K562 (cell line): Measurements from ENCODE around the gene C4orf36. TPM values are rescaled to one million over a fixed set of nuclear protein-coding genes. Genes with fewer than 3 reads are reported as not detected.

Experiments used
- ATAC-seq: fragments of 200-7000 bp; cut with Tn5 transposase; 3 replicates; pipeline ENCODE4 v1.9.1; 2020; ENCODE audit warnings: moderate library complexity
- BruUV-seq: library from RNA; stranded (reverse); fragments of 400-500 nt; replicated peaks from 2 replicates; lab custom pipeline; 2021; lab: Mats Ljungman, UMichigan
- CTCF ChIA-PET: fragments of 300-600 bp; formaldehyde crosslinking; extraction: SDS; loops from one replicate; lab custom pipeline; 2021; ENCODE audit warnings: low intra/inter-chr PET ratio; lab: Yijun Ruan, JAX
- POLR2A ChIA-PET: fragments of 300-600, 350-650 bp; sonication (Branson Sonifier 250); formaldehyde crosslinking; extraction: SDS; loops from one replicate; lab custom pipeline; 2021; ENCODE audit warnings: antibody characterized with exemption, inconsistent platforms; lab: Yijun Ruan, JAX
- DNase-seq, 4 experiments: peaks; one replicate each; pipeline versions ENCODE4 v3.0.0 to v3.0.0-alpha.2; 2011 to 2018; ENCODE audit warnings: low spot score in 3 of 4, mixed read lengths in 3 of 4; ENCODE audit errors: extremely low read depth in 1 of 4
- FAIRE-seq: peaks from 2 replicates; lab custom pipeline; 2011; peaks lifted over from hg19 to GRCh38; lab: Jason Lieb, UNC
- H2AFZ ChIP-seq: 2 replicates; pipeline ENCODE4 v1.6.0; 2011; ENCODE audit warnings: low read depth, low read length, control low read depth, inconsistent platforms
- H3K27ac ChIP-seq: fragments of 200-600 bp; 3 replicates; pipeline ENCODE4 v1.8.0; 2011; ENCODE audit warnings: low read depth, mild to moderate bottlenecking, control low read depth, inconsistent platforms, low read length, moderate library complexity, mixed read lengths; ENCODE audit errors: extremely low read depth
- H3K27me3 ChIP-seq, 2 experiments: fragments of 300-600 bp in 1 of 2; 2 replicates in 1 of 2; 3 replicates in 1 of 2; pipeline versions ENCODE4 v1.6.0 to v1.8.0; 2011; ENCODE audit warnings: inconsistent platforms in 2 of 2, low read length in 2 of 2, mild to moderate bottlenecking in 1 of 2, mixed read lengths in 1 of 2, moderate library complexity in 1 of 2; ENCODE audit not compliant: control insufficient read depth in 2 of 2, insufficient read depth in 2 of 2
- H3K36me3 ChIP-seq: fragments of 300-600 bp; 3 replicates; pipeline ENCODE4 v1.8.0; 2011; ENCODE audit warnings: mild to moderate bottlenecking, low read length, inconsistent platforms; ENCODE audit not compliant: control insufficient read depth, insufficient read depth
- H3K4me1 ChIP-seq, 2 experiments: fragments of 200-600 bp in 1 of 2; replicated peaks in 1 of 2; 2 replicates in 1 of 2; 3 replicates in 1 of 2; pipeline versions ENCODE4 v1.5.1 to v1.8.0; 2011; ENCODE audit warnings: inconsistent platforms in 2 of 2, low read length in 2 of 2, mild to moderate bottlenecking in 1 of 2, mixed read lengths in 1 of 2, moderate library complexity in 1 of 2; ENCODE audit not compliant: control insufficient read depth in 2 of 2, insufficient read depth in 2 of 2
- H3K4me2 ChIP-seq: 2 replicates; pipeline ENCODE4 v1.6.1; 2011; ENCODE audit warnings: low read length, control low read depth, inconsistent platforms, mixed read lengths; ENCODE audit not compliant: insufficient read depth
- H3K4me3 ChIP-seq: fragments of 200-600 bp; sonication (generic), shearing (Covaris generic); 2 replicates; pipeline ENCODE4 v1.5.1; 2016; ENCODE audit warnings: control low read depth, inconsistent platforms
- H3K79me2 ChIP-seq: fragments of 200-600 bp; 3 replicates; pipeline ENCODE4 v1.8.0; 2011; ENCODE audit warnings: low read length, inconsistent platforms; ENCODE audit not compliant: control insufficient read depth, insufficient read depth
- H3K9ac ChIP-seq, 2 experiments: 2 replicates each; pipeline versions ENCODE4 v1.6.0 to v1.6.1; 2011; ENCODE audit warnings: low read depth in 2 of 2, low read length in 2 of 2, control low read depth in 1 of 2, inconsistent platforms in 1 of 2, mild to moderate bottlenecking in 1 of 2, mixed read lengths in 1 of 2; ENCODE audit not compliant: insufficient read depth in 1 of 2
- H3K9me1 ChIP-seq: one replicate; pipeline ENCODE4 v1.6.0; 2011; ENCODE audit warnings: inconsistent platforms, mild to moderate bottlenecking, low read length, moderate library complexity; ENCODE audit not compliant: control insufficient read depth, insufficient read depth
- H3K9me3 ChIP-seq: replicated peaks from 2 replicates; pipeline ENCODE4 v1.5.1; 2011; ENCODE audit warnings: low read depth, low read length, inconsistent platforms; ENCODE audit not compliant: control insufficient read depth, insufficient read depth
- H4K20me1 ChIP-seq: replicated peaks from 2 replicates; pipeline ENCODE4 v1.6.1; 2011; ENCODE audit warnings: low read length, inconsistent platforms, mixed read lengths; ENCODE audit not compliant: control insufficient read depth, insufficient read depth
- HNRNPH1 ChIP-seq: fragments of 200-400 bp; formaldehyde crosslinking; optimal IDR thresholded peaks from 2 replicates; pipeline ENCODE3; 2017; ENCODE audit warnings: low read depth, mild to moderate bottlenecking, low read length, moderate library complexity
- MAFK ChIP-seq: IDR thresholded peaks from 2 replicates; pipeline ENCODE4 v1.6.1; 2011; ENCODE audit warnings: low read length, improper control_type of control experiment
- ZBTB8A ChIP-seq: fragments of 450-650 bp; IDR thresholded peaks from 2 replicates; pipeline ENCODE4 v1.6.1; 2018; ENCODE audit warnings: mild to moderate bottlenecking, moderate library complexity; ENCODE audit not compliant: partially characterized antibody
- WGBS: fragments of 100-300 bp; shearing (Covaris generic); methylation state at CpG from one replicate; pipeline ENCODE4 v1.1.6; 2016; ENCODE audit warnings: low coverage, mixed read lengths; ENCODE audit not compliant: insufficient coverage; ENCODE audit errors: missing lambda C conversion rate; 5-methylcytosine and 5-hydroxymethylcytosine counted together
- in situ Hi-C: fragments of 300-500 bp; cut with MboI; formaldehyde crosslinking; loops from 4 replicates; pipeline ENCODE4 v1.15.0; 2018; ENCODE audit warnings: inconsistent platforms, mixed read lengths
- intact Hi-C: fragments of 100-400 bp; cut with micrococcal nuclease; formaldehyde crosslinking; loops from 2 replicates; pipeline ENCODE4 v1.14.2; 2022
- polyA plus RNA-seq, 8 experiments: library from polyadenylated mRNA; depleted of rRNA in 4 of 8; stranded (reverse) in 5 of 8; unstranded in 3 of 8; fragments of >200 nt; fragmentation: Nextera tagmentation in 2 of 8; fragmentation: Illumina TruSeq in 1 of 8; extraction: Ambion mirVana in 2 of 8; extraction: Trizol in 1 of 8; gene quantifications; 2 replicates each; pipeline versions ENCODE4 v1.2.1 to v1.2.3, GENCODE V29; 2011 to 2014; ENCODE audit warnings: inconsistent platforms in 1 of 8, missing spikeins in 1 of 8
- total RNA-seq, 7 experiments: library from RNA; depleted of rRNA in 6 of 7; stranded (reverse); fragments of >200 nt in 6 of 7; fragmentation: Illumina TruSeq in 2 of 7; extraction: Trizol in 2 of 7; gene quantifications; 2 replicates each; pipeline versions ENCODE4 v1.2.1 to v1.2.3, GENCODE V29; 2011 to 2021; ENCODE audit warnings: low replicate concordance in 1 of 7
- TF ChIP-seq, protein P1 (sequence below): sonication (generic); IDR thresholded peaks from 2 replicates; pipeline ENCODE4 v1.6.1; 2016

The C4orf36 gene
- total and polyA plus RNA-seq, 9 of the 15 experiments (the other 6 are each of a cell fraction or from before 2014, with no cell fraction given): 0.14 to 0.45 (median 0.20) TPM; not detected in 5

GRCh38 chr4:86878640-86879039 lies 13.6 kb downstream of the C4orf36 start:
- H3K9me3 ChIP-seq: peaks cover 4% of the 10 kb centered on the region; the same call in 1 of the 2 replicates
- no TSS peak for BruUV-seq
- no peak overlapping the region for H3K4me3 ChIP-seq
- no peak for FAIRE-seq
- TF ChIP-seq ZBTB8A (no peak), MAFK (no peak), HNRNPH1 (no peak)
- TF ChIP-seq, protein P1, sequence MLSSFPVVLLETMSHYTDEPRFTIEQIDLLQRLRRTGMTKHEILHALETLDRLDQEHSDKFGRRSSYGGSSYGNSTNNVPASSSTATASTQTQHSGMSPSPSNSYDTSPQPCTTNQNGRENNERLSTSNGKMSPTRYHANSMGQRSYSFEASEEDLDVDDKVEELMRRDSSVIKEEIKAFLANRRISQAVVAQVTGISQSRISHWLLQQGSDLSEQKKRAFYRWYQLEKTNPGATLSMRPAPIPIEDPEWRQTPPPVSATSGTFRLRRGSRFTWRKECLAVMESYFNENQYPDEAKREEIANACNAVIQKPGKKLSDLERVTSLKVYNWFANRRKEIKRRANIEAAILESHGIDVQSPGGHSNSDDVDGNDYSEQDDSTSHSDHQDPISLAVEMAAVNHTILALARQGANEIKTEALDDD: no peak
- no peak for DNase-seq
- CTCF ChIA-PET: no interaction called here
- H3K79me2 ChIP-seq: no peaks in the 10 kb centered on the region
- H3K4me1 ChIP-seq: no peaks in the 10 kb centered on the region
- WGBS: 0% methylated on average over 2 of the region's 2 CpGs
- intact Hi-C loops (no loop called here), in situ Hi-C loops (no loop called here)
- peaks cover 3% of the 10 kb centered on the region in 2 experiments; a peak in 1 of 5 replicates for H3K27me3 ChIP-seq
- no peaks in the 10 kb centered on the region for H4K20me1 ChIP-seq
- H3K27ac ChIP-seq: no peak overlapping the region
- POLR2A ChIA-PET: no interaction called here
- no peak overlapping the region for H3K4me2 ChIP-seq
- ATAC-seq: no peak
- H3K36me3 ChIP-seq: no peaks in the 10 kb centered on the region
- H2AFZ ChIP-seq: no peak overlapping the region
- H3K9me1 ChIP-seq: no peaks in the 10 kb centered on the region
- no peak overlapping the region for H3K9ac ChIP-seq
